Activated T-cell treated with anti-CD3 and anti-CD28 coated beads, Interleukin-2, amount 50 U/mL, for 1 hour (primary cell): Measurements from ENCODE around the gene FOXO3B.
"Not testable (repeated sequence)": the region's sequence is repeated elsewhere in the genome, so short reads cannot be mapped to it uniquely, and the experiment has no call there.

Experiments used
- DNase-seq: peaks from one replicate; pipeline ENCODE4 v3.0.0-alpha.2; 2020

Gene FOXO3B

DNA sequence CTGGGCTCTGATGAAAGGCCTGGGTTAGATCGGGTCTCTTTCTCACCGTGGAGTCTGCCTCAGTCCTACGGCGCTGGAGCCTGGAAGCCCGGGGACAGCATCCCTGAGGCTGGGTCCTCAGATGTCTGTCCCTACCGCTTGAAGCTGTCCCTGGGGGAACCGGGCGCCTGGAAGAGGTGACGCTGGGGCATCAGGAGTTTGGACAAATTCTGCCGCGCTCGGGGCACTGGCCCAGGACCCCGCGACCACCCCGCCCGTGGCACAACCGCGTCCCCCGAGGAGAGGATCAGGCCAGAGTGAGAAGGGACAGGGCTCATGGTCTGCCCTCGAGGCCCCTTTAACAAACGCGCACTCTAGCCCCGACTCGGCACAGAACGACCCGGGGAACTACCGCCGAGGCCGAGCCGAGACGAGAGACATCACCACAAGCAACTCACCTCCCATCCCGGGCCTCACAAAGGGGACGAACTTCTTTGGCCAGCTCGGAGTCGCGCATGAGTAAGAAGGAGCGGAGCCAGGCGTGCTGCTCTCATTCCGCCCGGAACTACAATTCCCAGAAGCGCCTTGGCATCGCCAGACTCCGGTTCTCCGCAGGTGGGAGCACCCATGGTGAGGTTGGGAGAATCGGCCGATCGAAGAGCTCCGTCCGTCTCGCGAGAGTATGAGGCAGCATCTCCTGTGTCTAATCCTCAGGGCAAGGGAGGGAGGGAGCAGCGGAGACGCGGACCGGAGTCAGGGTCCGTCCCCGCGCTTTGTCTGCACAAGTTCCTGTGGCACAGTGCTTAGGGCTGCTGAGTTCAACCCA is at the start of gene FOXO3B:
Gene FOXO3B, minus strand, starts transcription at position 548 of the 805 bp plus-strand sequence. CDS start 663 bp downstream, outside the sequence.
- DNase-seq: peak; percentile 79

DNA sequence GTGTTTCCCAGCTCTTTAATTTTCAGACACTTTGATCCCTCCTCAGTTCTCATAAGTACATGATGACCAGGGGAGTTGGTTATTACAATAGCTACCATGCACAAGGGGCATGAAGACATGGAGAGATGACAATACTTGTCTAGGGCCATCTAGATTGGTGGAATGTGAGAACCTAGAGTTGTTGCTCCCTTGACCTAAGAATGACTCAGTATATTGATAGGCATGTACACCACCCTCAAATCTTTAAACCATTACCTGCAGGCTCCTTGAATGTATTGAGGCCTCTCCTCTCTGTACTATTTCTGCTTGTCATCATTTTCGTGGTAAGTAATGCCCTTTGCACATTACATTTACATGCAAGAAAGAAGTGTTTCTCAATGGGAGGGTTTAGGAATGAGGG is 41.4 kb upstream of the FOXO3B start:
- DNase-seq: not testable (repeated sequence)

DNA sequence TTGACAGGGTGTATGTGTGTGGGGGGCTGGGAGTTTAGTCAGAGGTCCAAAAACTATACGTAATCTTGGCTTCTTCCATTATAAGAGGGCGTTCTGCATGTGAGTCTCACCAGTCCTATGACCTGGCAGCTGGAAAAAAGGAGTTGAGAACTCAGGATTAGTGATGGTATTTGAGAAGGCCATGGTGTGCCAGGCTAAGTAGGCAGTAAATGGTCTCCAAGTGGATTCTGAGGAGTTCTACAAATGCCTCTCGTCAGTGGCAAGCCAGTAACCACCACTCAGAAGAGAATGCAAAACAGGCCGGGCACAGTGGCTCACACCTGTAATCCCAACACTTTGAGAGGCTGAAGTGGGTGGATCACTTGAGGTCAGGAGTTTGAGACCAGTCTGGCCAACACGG is 40.5 kb upstream of the FOXO3B start:
- DNase-seq: not testable (repeated sequence)

DNA sequence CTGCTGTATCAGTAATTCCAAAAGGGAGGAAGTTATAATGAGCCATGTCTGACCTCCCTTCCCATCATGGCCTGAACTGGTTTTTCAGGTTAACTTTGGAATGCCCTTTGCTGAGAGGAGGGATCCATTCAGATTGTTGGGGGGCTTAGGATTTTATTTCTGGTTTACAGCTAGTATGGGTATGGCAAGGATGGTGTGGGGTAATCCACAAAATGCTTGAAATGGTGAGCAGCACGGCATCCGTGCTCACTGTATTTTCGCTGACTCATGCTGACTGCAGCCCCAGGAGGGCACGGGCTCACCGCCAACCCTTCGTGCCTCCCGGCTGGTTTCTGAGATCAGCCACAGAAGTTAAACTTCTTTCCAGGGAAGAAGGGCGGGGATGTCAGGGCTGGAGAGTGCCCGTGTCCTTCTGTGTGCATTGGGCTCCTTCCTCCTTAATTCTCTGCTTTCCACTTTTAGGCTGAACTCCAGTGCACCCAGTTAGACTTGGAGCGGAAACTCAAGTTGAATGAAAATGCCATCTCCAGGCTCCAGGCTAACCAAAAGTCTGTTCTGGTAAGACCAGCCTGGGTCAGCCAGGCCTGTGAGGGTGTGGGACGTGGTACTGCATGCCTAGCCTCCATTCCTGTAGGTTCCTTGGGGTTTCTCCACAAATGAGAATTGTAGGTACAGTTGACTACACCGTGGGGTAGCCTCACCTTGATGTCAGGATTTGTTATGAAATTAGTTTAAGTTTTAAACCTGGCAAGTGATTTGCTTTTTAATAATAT is 39.8 kb upstream of the FOXO3B start:
- not testable (repeated sequence) for DNase-seq

DNA sequence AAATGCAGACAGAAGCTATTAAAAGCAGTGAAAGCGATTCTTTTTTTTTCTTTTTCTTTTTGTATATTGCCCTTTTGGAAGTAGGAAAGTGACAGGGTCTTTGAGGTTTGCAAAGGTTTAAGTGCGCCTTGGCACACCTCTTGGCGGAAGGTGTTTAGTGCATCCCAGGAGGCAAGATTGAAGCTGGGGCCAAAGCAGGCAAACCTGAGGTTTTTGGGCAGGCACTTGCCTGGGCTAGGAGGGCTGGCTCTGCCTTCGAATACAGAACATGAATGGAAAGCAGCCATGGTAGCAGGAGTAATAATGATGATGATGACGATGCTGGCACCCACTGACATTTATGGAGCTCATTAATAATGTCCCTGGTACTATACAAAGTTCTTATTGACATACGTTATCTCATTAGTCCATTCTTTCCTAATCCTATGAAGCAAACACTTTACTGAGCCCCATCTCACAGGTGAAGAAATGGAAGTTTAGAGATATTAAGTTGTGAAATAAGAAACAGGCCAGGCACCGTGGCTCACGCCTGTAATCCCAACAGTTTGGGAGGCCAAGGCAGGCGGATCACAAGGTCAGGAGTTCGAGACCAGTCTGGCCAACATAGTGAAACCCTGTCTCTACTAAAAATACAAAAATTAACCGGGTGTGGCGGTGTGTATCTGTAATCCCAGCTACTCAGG is 37.5 kb upstream of the FOXO3B start:
- DNase-seq: not testable (repeated sequence)

DNA sequence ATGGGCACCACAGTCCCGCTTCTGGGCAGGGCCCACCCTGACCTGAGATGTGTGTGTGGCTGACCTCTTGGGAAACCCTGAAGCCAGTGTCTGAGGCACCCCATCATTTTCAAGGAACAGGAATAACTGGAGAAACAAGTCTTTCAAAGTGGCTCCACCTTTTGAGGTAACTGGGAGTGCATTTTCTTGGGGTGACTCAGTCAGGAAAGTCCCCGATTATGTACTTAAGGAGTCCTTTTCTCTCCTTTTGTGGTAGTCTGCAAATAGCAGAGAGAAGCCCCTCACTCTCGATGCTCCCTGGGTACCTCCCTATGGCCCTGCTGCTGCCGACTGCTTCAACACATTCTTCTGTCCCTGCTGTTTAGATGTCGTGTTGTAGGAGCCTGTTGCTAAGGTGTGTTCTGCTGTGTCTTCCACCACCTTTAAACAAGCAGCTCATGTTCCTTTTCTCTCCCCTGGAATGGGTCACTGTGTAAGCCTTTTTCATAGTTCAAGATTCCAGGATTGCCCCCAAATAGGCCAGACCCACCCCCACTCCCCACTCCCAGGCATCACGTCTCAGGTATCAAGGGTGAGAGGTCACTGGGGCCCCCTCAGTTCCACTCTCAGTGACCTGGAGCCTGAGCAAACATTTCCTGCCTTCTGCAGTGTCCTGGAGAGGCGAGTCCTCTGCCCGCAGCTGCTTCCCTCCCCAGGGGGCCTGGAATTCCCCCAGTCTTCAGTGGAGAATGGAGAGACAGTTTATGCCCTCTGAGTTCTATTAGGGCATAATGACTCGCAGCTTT is 36.7 kb upstream of the FOXO3B start:
- DNase-seq: not testable (repeated sequence)

DNA sequence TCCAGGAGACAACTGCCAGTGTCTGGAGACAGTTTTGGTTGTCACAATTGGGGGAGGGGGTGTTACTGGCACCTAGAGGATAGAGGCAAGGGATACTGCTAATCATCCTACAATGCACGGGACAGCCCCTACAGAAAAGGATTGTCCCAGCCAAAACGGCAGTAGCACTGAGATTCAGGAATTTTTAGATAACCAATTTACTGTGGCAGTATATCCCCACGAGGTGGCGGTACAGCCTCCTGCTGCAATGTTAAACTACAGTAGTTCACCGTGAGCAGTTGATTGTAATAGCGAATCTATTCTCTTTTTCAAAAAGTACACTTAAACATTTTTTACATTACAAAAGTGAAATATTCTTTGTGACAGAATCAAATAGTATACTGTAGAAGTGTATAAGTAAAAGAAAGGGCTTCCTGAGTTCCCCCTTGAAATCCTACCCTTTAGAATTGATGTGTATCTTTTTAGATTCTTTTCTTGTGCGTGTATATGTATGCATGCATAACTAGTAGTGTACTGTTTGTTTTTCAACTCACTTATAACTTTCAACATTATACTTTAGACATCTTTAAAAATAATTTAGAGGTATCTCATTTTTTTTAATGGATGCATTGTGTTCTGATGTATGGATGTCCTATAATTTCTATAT is 30.4 kb upstream of the FOXO3B start:
- peak; percentile 63 for DNase-seq

DNA sequence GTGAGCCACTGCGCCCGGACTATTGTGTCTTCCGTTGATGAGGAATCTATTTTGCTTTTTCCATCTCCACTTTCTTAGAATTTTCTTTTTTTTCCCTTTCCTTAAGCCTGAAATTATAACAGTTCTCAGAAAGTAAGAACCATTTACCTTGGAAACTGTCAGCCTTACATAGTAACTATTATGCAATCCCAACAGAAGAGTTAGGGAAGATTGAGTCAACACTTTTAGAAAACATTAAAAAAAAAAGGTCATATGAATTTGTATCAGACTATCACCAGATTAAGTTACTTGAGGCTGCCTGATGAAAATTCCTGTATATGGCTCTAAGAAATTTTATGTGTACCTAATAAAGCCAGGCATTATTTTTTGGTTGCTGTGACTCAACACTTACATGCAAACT is 26.1 kb upstream of the FOXO3B start:
- DNase-seq: not testable (repeated sequence)

DNA sequence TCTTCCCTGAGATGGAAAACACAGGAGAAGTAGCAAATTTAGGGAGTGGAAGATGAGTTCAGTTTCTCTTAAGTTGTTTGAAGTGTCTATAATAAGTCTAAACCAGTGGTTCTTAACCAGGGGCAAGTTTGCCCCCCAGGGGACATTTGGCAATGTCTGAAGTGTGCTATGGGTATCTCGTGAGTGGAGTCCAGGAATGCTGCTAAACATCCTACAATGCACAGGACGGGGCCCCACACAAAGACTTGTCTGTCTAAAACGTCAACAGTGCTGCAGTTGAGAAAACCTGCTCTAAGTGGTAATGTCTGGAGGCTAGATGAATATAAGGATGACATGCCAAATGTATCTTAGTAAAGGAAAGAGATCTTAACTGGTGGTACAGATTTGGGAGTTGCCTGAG is 23.8 kb upstream of the FOXO3B start:
- DNase-seq: not testable (repeated sequence)

DNA sequence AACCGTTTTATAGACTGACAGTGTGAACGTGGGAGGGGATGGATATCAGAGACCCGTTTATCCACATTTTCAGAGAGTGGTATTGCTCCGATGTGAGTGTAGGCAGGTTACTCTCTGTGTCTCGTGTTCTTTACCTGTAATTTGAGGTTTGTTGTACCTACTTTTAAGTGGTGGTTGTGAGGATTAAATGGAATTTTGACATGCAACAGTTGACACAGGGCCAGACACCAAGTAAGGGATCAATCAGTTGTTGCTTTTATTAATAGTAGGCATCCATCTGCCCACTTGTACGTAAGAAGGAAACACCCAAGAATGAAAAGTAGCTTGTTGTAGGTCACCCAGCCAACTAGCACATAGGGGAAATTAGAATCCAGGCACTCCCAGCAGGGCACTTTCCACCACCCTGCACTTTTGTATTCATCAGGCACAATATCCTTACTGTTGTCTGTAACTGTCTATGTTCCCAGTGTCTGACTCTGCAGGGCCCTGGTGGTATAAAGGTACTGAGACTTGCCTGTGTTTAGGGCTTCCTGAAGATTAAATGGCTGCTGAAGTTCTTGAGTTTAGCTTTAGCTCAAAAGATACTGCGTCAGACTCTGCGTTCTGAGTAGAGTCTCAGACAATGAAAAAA is 16.5 kb upstream of the FOXO3B start:
- not testable (repeated sequence) for DNase-seq

DNA sequence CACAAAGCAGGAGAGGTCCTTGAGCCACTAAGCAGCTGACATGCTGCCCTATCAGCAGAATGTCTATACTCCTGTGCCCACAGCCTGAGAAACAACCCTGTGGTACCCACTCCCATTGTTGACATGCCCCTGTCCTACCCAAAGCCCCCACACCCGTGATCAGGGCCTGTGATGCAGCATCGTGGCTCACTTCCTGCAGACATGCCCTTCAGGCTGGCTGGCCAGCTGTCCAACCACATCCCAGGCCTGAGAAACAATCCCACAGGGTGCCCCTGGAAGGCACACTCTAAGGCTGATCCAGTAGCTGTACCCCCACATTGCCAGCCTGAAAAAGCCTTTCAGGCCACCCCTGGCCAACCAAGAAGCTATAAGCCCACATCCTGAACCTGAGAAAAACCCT is 13.0 kb upstream of the FOXO3B start:
- DNase-seq: not testable (repeated sequence)

DNA sequence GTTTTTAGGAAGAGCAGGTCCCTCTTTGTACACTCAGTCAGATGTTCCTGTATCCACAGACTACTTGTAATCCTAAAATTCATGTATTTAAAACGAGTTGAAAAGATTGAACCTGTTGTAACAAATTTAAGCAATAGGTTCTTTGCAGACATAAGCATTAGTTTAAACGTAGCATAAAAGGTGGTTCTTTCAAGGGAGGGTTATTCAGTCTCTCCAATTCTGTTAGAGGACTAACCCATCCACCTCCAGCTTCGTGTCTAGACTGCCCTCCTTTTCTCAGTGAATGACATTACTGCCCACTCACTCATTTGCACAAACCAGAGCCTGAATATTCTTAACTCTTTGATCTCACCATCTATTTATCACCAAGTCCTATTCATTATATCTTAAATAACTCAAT is 554 bp upstream of the FOXO3B start:
- not testable (repeated sequence) for DNase-seq

DNA sequence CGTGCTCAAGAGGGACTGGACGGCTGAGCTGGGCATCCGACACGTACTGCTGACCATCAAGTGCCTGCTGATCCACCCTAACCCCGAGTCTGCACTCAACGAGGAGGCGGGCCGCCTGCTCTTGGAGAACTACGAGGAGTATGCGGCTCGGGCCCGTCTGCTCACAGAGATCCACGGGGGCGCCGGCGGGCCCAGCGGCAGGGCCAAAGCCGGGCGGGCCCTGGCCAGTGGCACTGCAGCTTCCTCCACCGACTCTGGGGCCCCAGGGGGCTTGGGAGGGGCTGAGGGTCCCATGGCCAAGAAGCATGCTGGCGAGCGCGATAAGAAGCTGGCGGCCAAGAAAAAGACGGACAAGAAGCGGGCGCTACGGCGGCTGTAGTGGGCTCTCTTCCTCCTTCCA is 4.7 kb downstream of the FOXO3B start:
- DNase-seq: not testable (repeated sequence)

DNA sequence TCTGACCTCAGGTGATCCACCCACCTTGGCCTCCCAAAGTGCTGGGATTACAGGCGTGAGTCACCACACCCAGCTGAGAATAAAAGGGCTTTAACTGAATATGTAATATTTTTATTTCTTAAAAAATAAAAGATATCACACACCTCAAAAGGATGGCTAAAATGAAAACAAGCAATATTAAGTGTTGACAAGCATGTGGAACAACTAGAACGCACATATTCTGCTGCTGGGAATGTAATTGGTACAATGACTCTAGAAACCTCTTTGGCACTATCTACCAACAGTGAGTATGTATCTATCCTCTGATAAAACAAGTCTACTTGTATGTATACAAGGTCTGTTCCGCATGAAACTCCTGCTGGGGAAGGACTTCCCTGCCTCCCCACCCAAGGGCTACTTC is 5.2 kb downstream of the FOXO3B start:
- not testable (repeated sequence) for DNase-seq

DNA sequence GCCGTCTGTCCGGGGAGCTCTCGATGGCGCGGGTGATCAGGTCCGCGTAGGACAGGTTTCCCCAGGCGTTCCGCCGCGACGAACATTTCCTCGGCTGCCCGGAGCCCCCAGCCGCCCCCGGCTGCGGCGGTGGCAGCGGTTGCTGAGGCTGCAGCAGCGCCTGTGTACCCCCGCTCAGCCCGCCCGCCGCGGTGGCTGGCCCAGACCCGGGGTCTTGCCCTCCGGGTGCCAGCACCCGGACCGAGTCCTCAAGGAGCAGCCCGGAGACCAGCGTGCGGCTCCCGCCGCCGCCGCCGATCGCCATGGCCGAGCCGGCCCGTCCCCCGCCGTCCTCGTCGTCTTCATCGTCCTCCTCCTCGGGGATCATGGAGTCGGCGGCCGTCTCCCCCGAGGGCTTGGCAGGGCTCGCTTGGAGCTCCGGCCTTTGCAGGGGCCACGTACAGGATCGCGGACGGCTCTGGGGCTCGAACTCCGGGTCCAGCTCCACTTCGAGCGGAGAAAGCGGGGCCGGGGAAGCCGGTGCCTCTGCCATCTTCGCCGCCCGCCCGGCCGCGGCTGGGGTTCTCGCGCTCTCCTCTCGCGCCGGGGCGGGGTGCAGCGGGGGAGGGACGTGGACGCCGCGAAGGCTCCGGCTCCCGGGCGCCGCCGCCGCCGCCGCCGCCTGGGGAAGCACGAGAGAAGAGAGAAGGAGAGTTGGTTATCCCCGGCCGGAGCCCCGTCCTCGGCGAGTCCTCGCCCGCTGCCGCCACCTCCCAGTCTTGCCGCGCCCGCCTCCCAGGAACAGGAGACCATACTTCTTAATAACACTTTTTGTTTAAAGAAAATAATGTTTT is 9.5 kb downstream of the FOXO3B start:
- not testable (repeated sequence) for DNase-seq

DNA sequence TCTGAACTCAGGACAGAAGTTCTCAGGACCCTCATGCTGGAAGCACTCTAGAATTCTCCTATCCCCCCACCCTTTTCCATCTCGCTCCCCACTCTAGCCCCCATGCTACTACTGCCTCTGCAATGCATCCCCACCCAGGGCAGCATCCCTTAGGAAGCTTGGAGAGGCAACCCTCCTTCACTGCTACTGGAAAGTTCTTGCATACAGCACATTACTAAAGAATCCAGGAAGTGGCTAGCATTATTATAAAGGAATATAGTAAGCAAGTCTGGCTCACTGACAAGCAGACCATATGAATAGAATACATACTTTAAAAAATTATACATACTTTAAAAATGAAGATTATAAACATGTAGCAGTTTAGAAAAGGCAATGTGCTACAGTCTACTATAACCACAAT is 13.5 kb downstream of the FOXO3B start:
- not testable (repeated sequence) for DNase-seq

DNA sequence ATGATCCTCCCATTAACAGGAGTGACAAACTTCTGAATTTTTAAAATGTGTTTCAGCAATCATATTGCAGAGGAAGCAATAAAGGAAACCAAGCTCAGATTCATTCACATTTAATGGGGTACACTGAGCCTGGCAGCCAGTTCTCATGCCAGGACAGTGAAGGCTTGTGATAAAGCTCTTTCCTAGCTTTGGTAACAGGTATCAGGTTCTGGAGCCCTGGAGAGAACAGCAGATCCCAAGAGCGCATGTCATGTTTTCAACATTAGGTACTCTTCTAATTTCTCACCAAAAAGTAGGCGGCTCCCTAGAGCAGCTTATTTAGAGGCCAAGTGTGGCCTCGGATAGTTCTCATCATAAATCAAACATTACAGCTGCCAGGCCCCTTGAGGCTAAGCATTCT is 14.6 kb downstream of the FOXO3B start:
- not testable (repeated sequence) for DNase-seq

DNA sequence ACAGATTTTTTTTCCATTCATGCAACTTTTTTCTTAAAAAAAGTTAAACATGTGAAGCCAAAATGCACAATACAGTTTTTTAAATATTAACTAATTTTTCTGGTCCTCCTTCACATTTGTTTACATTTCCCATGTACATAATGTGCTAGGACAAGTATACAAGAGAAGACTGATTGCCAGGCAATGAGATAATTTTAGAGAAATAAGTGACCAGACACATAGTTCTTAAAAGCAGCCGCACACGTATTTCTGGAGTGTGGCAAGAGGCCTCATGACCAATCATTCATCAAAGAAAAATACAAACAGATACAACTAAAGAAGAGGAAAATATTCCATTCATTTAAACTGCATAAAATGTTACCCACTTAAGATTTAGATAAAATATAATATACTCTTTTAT is 15.8 kb downstream of the FOXO3B start:
- not testable (repeated sequence) for DNase-seq

DNA sequence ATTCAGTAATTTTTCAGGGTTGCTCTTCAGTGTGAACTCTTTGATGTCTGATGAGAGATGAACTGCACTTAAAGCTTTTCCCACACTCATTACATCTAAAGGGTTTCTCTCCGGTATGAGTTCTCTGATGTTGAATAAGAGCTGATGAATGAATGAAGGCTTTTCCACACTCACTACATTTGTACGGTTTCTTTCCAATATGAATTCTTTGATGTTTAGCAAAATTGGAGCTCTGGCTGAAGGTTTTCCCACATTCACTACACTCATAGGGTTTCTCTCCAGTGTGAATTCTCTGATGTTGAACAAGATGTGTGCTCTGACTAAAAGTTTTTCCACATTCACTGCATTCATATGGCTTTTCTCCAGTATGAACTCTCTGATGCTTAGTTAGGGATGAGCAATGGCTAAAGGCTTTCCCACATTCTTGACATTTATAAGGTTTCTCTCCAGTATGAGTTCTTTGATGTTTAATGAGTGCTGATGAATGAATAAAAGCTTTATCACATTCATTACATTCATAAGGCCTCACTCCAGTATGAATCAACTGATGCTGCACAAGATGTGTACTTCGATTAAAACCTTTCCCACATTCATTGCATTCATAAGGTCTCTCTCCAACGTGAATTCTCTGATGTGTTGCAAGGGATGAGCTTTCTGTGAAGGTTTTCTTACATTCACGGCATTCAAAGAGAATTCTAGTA is 20.0 kb downstream of the FOXO3B start:
- not testable (repeated sequence) for DNase-seq

DNA sequence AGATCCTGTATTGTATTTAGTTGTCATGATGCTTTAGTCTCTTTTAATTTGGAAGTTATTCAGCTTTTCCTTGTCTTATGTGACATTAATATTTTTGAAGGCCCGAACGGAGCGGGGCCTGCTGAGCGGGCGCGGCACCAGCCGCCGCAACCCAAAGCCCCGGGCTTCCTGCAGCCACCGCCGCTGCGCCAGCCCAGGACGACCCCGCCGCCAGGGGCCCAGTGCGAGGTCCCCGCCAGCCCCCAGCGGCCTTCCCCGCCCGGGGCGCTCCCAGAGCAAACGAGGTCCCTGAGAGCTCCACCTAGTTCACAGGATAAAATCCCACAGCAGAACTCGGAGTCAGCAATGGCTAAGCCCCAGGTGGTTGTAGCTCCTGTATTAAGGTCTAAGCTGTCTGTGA is 32.0 kb downstream of the FOXO3B start:
- not testable (repeated sequence) for DNase-seq
